ENCODE data around the gene POLR2E. TPM values are rescaled to one million over a fixed set of nuclear protein-coding genes. Genes with fewer than 3 reads are reported as not detected.
A peak's percentile ranks its signal among the peaks of the same experiment; 100 is the strongest.

The POLR2E gene
- total and polyA plus RNA-seq, 2 of the 13 experiments (the other 11 are each of a cell fraction or from before 2014, with no cell fraction given): 140 to 272 TPM

DNA sequence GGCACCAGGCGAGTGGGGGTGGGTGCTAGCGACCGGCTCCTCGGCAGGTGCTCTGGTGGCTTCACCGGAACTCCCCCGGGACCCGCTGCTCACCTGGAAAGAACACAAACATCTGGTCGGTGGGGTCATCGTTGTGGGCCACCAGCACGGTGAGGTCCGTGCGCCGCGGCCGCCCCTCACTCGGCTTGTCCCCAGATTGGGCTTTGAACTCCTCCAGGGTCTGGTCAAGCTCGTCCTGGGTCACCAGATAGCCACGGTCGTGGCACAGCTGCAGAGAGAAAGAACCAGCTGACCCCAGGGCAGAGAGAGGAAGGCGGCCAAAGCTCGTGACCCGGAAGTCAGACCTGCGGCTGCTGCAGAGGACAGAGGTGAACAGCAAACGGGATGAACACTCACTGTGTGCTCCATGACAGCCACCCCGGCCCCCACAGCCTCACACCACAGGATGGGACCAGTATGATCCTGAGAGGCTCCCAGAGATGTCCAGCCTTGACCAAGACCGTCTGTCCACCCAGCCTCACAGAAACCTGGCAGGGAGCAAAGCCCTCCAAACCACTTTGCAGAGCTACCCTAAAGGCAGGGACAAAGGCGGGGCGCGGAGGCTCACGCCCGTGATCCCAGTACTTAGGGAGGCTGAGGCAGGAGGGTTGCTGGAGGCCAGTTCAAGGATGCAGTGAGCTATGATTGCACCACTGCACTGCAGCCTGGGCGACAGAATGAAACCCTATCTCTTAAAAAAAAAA is 1.2 kb downstream of the POLR2E start (continued):
- TF ChIP-seq, protein P1, sequence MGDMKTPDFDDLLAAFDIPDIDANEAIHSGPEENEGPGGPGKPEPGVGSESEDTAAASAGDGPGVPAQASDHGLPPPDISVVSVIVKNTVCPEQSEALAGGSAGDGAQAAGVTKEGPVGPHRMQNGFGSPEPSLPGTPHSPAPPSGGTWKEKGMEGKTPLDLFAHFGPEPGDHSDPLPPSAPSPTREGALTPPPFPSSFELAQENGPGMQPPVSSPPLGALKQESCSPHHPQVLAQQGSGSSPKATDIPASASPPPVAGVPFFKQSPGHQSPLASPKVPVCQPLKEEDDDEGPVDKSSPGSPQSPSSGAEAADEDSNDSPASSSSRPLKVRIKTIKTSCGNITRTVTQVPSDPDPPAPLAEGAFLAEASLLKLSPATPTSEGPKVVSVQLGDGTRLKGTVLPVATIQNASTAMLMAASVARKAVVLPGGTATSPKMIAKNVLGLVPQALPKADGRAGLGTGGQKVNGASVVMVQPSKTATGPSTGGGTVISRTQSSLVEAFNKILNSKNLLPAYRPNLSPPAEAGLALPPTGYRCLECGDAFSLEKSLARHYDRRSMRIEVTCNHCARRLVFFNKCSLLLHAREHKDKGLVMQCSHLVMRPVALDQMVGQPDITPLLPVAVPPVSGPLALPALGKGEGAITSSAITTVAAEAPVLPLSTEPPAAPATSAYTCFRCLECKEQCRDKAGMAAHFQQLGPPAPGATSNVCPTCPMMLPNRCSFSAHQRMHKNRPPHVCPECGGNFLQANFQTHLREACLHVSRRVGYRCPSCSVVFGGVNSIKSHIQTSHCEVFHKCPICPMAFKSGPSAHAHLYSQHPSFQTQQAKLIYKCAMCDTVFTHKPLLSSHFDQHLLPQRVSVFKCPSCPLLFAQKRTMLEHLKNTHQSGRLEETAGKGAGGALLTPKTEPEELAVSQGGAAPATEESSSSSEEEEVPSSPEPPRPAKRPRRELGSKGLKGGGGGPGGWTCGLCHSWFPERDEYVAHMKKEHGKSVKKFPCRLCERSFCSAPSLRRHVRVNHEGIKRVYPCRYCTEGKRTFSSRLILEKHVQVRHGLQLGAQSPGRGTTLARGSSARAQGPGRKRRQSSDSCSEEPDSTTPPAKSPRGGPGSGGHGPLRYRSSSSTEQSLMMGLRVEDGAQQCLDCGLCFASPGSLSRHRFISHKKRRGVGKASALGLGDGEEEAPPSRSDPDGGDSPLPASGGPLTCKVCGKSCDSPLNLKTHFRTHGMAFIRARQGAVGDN (CRISPR knock-in tag; IDR thresholded peaks at IDR 0.05): peak; percentile 88
- TF ChIP-seq ZNF709 (CRISPR knock-in tag; IDR thresholded peaks at IDR 0.05): no peak
- no peak for TF ChIP-seq ZNF124 (CRISPR knock-in tag; IDR thresholded peaks at IDR 0.05)
- TF ChIP-seq, protein P2, sequence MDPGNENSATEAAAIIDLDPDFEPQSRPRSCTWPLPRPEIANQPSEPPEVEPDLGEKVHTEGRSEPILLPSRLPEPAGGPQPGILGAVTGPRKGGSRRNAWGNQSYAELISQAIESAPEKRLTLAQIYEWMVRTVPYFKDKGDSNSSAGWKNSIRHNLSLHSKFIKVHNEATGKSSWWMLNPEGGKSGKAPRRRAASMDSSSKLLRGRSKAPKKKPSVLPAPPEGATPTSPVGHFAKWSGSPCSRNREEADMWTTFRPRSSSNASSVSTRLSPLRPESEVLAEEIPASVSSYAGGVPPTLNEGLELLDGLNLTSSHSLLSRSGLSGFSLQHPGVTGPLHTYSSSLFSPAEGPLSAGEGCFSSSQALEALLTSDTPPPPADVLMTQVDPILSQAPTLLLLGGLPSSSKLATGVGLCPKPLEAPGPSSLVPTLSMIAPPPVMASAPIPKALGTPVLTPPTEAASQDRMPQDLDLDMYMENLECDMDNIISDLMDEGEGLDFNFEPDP (CRISPR knock-in tag; conservative IDR thresholded peaks at IDR 0.05): no peak
- TF ChIP-seq SRSF9 (IDR thresholded peaks at IDR 0.05; ENCODE audit: borderline replicate concordance, insufficient read depth, low read depth, low read length, poor library complexity, severe bottlenecking): no peak
- TF ChIP-seq RBM22 (optimal IDR thresholded peaks at IDR 0.05; ENCODE audit: low read length): no peak
- TF ChIP-seq, protein P3, sequence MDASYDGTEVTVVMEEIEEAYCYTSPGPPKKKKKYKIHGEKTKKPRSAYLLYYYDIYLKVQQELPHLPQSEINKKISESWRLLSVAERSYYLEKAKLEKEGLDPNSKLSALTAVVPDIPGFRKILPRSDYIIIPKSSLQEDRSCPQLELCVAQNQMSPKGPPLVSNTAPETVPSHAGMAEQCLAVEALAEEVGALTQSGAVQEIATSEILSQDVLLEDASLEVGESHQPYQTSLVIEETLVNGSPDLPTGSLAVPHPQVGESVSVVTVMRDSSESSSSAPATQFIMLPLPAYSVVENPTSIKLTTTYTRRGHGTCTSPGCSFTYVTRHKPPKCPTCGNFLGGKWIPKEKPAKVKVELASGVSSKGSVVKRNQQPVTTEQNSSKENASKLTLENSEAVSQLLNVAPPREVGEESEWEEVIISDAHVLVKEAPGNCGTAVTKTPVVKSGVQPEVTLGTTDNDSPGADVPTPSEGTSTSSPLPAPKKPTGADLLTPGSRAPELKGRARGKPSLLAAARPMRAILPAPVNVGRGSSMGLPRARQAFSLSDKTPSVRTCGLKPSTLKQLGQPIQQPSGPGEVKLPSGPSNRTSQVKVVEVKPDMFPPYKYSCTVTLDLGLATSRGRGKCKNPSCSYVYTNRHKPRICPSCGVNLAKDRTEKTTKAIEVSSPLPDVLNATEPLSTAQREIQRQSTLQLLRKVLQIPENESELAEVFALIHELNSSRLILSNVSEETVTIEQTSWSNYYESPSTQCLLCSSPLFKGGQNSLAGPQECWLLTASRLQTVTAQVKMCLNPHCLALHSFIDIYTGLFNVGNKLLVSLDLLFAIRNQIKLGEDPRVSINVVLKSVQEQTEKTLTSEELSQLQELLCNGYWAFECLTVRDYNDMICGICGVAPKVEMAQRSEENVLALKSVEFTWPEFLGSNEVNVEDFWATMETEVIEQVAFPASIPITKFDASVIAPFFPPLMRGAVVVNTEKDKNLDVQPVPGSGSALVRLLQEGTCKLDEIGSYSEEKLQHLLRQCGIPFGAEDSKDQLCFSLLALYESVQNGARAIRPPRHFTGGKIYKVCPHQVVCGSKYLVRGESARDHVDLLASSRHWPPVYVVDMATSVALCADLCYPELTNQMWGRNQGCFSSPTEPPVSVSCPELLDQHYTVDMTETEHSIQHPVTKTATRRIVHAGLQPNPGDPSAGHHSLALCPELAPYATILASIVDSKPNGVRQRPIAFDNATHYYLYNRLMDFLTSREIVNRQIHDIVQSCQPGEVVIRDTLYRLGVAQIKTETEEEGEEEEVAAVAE (CRISPR knock-in tag; IDR thresholded peaks at IDR 0.05; ENCODE audit: borderline replicate concordance): no peak
- TF ChIP-seq SMAD1 (CRISPR knock-in tag; IDR thresholded peaks at IDR 0.05; ENCODE audit: borderline replicate concordance, low read depth): no peak
- TF ChIP-seq RARA (CRISPR knock-in tag; IDR thresholded peaks at IDR 0.05): peak; percentile 47; the same call in 1 of the 2 replicates
- TF ChIP-seq MIER3 (CRISPR knock-in tag; IDR thresholded peaks at IDR 0.05; ENCODE audit: borderline replicate concordance): no peak
- TF ChIP-seq ZNF20 (CRISPR knock-in tag; IDR thresholded peaks at IDR 0.05): no peak
- TF ChIP-seq ZBTB42 (CRISPR knock-in tag; IDR thresholded peaks at IDR 0.05): no peak
- no peak for TF ChIP-seq ZNF549 (CRISPR knock-in tag; IDR thresholded peaks at IDR 0.05)
- no peak for TF ChIP-seq ZNF441 (CRISPR knock-in tag; IDR thresholded peaks at IDR 0.05; ENCODE audit: borderline replicate concordance)
- no peak for TF ChIP-seq JDP2 (CRISPR knock-in tag; IDR thresholded peaks at IDR 0.05; ENCODE audit: borderline replicate concordance)
- TF ChIP-seq AGO2 (optimal IDR thresholded peaks at IDR 0.05; ENCODE audit: low read depth, low read length): no peak
- TF ChIP-seq ARNT2 (CRISPR knock-in tag; IDR thresholded peaks at IDR 0.05; ENCODE audit: low read depth): no peak
- no peak for TF ChIP-seq RFX1 (IDR thresholded peaks at IDR 0.05)
- no peak for TF ChIP-seq ZNF564 (CRISPR knock-in tag; IDR thresholded peaks at IDR 0.05)
- no peak for TF ChIP-seq KDM3A (CRISPR knock-in tag; IDR thresholded peaks at IDR 0.05; ENCODE audit: low read depth)
- no peak for TF ChIP-seq ZNF749 (CRISPR knock-in tag; IDR thresholded peaks at IDR 0.05; ENCODE audit: borderline replicate concordance)
